Skeletal muscle satellite cell (primary cell): Measurements from ENCODE around the gene CHMP1A.
"Not testable (repeated sequence)": the region's sequence is repeated elsewhere in the genome, so short reads cannot be mapped to it uniquely, and the experiment has no call there.

Source experiments
- H3K27me3 ChIP-seq: 2 replicates; pipeline ENCODE4 v1.7.0; 2013; ENCODE audit warnings: low read length; ENCODE audit not compliant: control insufficient read depth, insufficient read depth
- H3K36me3 ChIP-seq: 2 replicates; pipeline ENCODE4 v1.7.0; 2013; ENCODE audit warnings: mild to moderate bottlenecking, control low read depth, low read length; ENCODE audit not compliant: insufficient read depth
- H3K4me1 ChIP-seq: 2 replicates; pipeline ENCODE4 v1.7.0; 2013; ENCODE audit warnings: low read length; ENCODE audit not compliant: control insufficient read depth, insufficient read depth
- H3K4me2 ChIP-seq: 2 replicates; pipeline ENCODE4 v1.7.0; 2013; ENCODE audit warnings: mild to moderate bottlenecking, low read length
- H3K4me3 ChIP-seq: 2 replicates; pipeline ENCODE4 v1.7.0; 2013; ENCODE audit warnings: low read length
- H3K9ac ChIP-seq: 2 replicates; pipeline ENCODE4 v1.7.0; 2013; ENCODE audit warnings: mild to moderate bottlenecking, low read depth, low read length, moderate library complexity
- H3K9me3 ChIP-seq: replicated peaks from 2 replicates; pipeline ENCODE4 v1.7.0; 2013; ENCODE audit warnings: mild to moderate bottlenecking, control low read depth, low read length

Gene CHMP1A

GRCh38 chr16:89690392-89690901 lies 32.9 kb upstream of the CHMP1A start:
- H3K27me3 ChIP-seq = no peaks in the 10 kb centered on the region
- H3K9me3 ChIP-seq = no peaks in the 10 kb centered on the region
- H3K36me3 ChIP-seq = peaks cover 49% of the 10 kb centered on the region

GRCh38 chr16:89689621-89690020 lies 32.1 kb upstream of the CHMP1A start:
- H3K9ac ChIP-seq, H3K4me1 ChIP-seq, H3K4me3 ChIP-seq, H3K27me3 ChIP-seq, H3K9me3 ChIP-seq, H3K4me2 ChIP-seq: not testable (repeated sequence)
- H3K36me3 ChIP-seq = peaks cover 45% of the 10 kb centered on the region

More at GRCh38 chr16:89690392-89690901, 32.9 kb upstream of the CHMP1A start:
- Histone ChIP-seq H3K4me3 (no peak overlapping the region), H3K4me2 (no peak overlapping the region), H3K4me1 (peaks cover 8% of the 10 kb centered on the region), H3K9ac (no peak overlapping the region)

DNA sequence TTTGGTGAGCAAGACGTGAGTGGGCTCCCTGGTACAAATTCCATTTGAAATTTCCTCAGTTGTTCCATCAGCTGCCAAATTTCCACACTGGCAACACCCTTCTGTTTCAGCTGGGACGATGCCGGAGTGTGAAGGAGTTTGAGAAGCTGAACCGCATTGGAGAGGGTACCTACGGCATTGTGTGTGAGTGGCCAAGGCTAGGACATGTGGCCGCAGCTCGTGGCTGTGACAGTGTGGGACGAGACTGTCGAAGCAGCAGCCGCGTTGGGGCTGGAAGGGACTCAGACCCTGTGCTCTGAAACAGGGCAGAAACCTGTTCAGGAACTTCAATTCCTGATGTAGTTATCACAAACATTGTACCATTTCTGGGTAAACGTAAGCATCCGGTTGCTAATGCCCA lies 31.6 kb upstream of the CHMP1A start:
- Histone ChIP-seq H3K4me3 (no peak overlapping the region), H3K4me2 (no peak overlapping the region), H3K27me3 (no peaks in the 10 kb centered on the region), H3K4me1 (peaks cover 8% of the 10 kb centered on the region), H3K36me3 (peaks cover 41% of the 10 kb centered on the region), H3K9me3 (no peaks in the 10 kb centered on the region), H3K9ac (no peak overlapping the region)

DNA sequence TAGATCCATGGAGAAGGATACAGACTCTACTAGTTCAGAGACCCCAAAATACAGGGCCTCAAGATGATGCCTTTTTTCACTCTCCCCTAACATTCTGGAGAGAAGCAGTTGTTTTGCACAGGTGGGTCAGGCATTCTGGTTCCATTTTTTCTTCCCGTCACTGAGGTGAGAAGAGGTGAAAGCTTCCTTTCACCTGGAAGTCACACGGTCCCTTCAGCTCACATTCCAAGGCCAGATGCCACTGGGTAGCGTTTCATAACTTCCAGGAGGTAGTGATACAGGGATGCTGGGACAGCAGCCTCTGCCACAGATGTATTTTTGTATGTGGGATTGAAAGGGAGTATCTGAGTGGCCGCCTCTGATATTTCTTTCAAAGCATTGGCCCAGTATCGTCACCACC lies 30.9 kb upstream of the CHMP1A start:
- Histone ChIP-seq H3K9ac (no peak overlapping the region), H3K4me3 (no peak overlapping the region), H3K4me1 (peaks cover 8% of the 10 kb centered on the region), H3K36me3 (peaks cover 34% of the 10 kb centered on the region), H3K9me3 (no peaks in the 10 kb centered on the region), H3K27me3 (no peaks in the 10 kb centered on the region), H3K4me2 (no peak overlapping the region)

DNA sequence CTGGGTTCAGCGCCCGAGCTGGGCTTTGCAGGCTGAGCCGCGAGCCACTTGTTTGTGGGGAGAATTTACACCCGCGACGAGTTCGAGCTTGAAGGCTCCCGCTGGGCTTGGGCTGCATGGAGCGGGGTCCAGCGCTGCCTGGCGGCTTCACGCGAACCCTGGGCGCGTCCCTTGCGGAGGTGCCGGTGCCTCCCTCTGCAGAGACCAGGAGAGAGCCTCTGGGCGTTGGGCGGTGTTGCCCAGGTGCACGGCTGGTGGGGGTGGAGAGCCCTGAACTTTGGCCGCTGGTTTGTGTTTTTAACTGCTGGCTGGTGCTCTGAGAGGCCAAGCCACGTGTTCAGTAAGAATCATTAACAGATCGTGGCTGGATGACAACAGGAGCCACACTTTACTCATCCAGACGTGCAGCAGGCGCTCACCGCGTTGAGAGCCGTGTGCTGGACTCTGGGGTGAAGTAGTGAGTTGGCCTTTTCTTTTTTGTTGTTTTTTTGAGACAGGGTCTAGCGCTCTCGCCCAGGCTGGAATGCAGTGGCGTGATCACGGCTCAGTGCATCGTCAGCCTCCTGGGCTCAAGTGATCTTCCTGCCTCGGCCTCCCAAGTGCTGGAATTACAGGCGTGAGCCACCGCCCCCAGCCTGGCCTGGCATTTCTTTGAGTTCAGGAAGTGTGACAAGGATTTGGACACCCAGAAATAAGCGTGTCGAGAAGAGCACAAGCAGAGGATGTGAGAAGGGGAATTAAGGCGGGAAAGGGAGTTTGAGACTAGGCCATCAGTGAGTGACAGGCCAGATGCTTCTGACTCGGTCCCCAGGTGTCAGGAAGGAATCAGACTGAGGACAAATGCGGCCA lies 29.8 kb upstream of the CHMP1A start:
- peak overlapping the region; percentile 92 for H3K4me3 ChIP-seq
- peaks cover 28% of the 10 kb centered on the region for H3K36me3 ChIP-seq
- H3K27me3 ChIP-seq = no peaks in the 10 kb centered on the region

DNA sequence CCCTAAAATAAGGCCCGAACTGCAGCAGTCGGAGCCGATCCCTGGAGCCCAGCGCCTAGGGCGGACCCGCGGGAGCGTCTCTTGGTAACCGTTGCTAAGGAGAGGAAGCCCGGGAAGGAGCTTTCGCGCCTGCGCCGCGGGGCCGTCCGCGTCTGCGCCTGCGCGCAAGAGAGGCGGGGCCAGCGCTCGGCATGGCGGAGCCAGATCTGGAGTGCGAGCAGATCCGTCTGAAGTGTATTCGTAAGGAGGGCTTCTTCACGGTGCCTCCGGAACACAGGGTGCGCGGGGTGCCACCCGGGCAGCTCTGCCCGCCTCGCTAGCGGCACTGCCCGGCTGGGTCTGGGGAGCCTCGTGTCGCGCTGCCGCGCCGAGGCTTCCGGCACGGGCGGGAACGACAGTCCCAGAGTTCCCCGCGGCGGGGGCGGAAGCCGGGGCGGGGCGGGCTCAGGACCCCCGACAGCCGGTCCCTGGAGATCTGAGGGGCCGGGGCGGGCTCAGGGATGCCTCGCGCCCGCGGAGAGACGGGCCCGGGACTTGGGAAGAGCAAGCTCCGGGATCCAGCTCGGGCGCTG lies 29.1 kb upstream of the CHMP1A start, which contains the start of gene CDK10:
CDK10 (plus strand) TSS at position 170 of the 572 bp plus-strand sequence; CDS start at position 192, 22 bp downstream.
- H3K4me1 ChIP-seq = peaks cover 8% of the 10 kb centered on the region
- no peaks in the 10 kb centered on the region for H3K27me3 ChIP-seq
- H3K9me3 ChIP-seq = no peaks in the 10 kb centered on the region
- peak within 1 kb of the TSS; percentile 85 for H3K9ac ChIP-seq
- H3K4me3 ChIP-seq = peak within 1 kb of the TSS; percentile 92
- peak within 1 kb of the TSS; percentile 99 for H3K4me2 ChIP-seq
- peaks cover 23% of the 10 kb centered on the region for H3K36me3 ChIP-seq

More for the DNA sequence above, 29.8 kb upstream of the CHMP1A start:
- H3K9me3 ChIP-seq = no peaks in the 10 kb centered on the region
- peaks cover 8% of the 10 kb centered on the region for H3K4me1 ChIP-seq
- H3K4me2 ChIP-seq = peak overlapping the region; percentile 99
- H3K9ac ChIP-seq = peak overlapping the region; percentile 85

GRCh38 chr16:89685916-89686315 lies 28.4 kb upstream of the CHMP1A start:
- peaks cover 19% of the 10 kb centered on the region for H3K36me3 ChIP-seq
- H3K4me3 ChIP-seq = no peak overlapping the region
- no peaks in the 10 kb centered on the region for H3K27me3 ChIP-seq
- H3K9ac ChIP-seq = no peak overlapping the region
- H3K9me3 ChIP-seq = no peaks in the 10 kb centered on the region
- peak overlapping the region; percentile 99 for H3K4me2 ChIP-seq
- peaks cover 8% of the 10 kb centered on the region for H3K4me1 ChIP-seq

GRCh38 chr16:89678258-89678657 lies 20.8 kb upstream of the CHMP1A start:
- H3K4me2 ChIP-seq = no peak overlapping the region
- no peaks in the 10 kb centered on the region for H3K4me1 ChIP-seq
- no peak overlapping the region for H3K9ac ChIP-seq
- no peaks in the 10 kb centered on the region for H3K27me3 ChIP-seq
- H3K9me3 ChIP-seq = no peaks in the 10 kb centered on the region
- H3K36me3 ChIP-seq = peaks cover 2% of the 10 kb centered on the region
- H3K4me3 ChIP-seq = no peak overlapping the region

DNA sequence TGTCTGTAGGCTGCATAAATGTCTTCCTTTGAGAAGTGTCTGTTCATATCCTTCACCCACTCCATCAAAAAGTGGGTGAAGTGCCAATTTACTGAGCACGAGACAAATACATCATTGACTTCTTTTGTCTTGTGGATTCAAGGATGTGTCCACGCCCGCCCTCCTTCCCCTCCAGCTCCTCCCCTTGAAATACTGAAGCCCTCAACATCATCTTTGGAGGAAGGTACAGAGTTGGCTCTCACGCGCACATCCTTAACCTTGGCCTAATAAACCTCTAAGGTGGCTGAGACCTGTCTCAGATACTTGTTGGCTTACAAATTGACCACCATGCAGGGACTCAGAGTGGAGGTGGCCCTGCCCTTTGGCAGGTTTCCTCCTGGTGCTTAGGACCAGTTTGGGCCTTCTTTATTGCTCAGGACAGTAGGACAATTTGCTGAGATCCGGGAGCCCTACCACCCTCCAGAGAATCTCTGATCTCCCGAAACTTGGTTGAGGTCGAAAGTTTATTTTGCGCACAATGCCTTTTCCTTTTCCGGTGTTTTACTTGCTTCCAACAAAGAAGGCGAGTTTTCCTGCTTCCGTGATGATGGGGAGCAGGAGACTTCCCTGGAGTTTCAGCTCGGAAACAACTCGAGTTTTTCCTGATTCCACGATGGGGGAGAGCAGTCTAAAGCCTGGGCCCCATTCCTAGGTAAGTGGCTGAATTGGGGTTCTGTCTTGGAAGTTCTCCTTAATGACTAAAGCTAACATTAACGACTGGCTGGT lies 14.9 kb upstream of the CHMP1A start:
- Histone ChIP-seq H3K4me2 (no peak overlapping the region), H3K9ac (no peak overlapping the region), H3K4me3 (no peak overlapping the region), H3K4me1 (peaks cover 5% of the 10 kb centered on the region), H3K9me3 (no peaks in the 10 kb centered on the region), H3K27me3 (no peaks in the 10 kb centered on the region), H3K36me3 (no peaks in the 10 kb centered on the region)

- H3K4me1 ChIP-seq, H3K27me3 ChIP-seq, H3K4me2 ChIP-seq, H3K4me3 ChIP-seq, H3K36me3 ChIP-seq, H3K9ac ChIP-seq, H3K9me3 ChIP-seq: not testable (repeated sequence)
Measured at GRCh38 chr16:89671565-89671964, 14.1 kb upstream of the CHMP1A start.
